Nucleus accumbens (tissue), 56 donors: ENCODE data around the gene MADD.
"Not testable (repeated sequence)": the region's sequence is repeated elsewhere in the genome, so short reads cannot be mapped to it uniquely, and the experiment has no call there.

Experiments used
- DNase-seq, 56 donors: peaks; one replicate each; lab custom pipeline; 2025; lab: John Stamatoyannopoulos, UW

Gene MADD

DNA sequence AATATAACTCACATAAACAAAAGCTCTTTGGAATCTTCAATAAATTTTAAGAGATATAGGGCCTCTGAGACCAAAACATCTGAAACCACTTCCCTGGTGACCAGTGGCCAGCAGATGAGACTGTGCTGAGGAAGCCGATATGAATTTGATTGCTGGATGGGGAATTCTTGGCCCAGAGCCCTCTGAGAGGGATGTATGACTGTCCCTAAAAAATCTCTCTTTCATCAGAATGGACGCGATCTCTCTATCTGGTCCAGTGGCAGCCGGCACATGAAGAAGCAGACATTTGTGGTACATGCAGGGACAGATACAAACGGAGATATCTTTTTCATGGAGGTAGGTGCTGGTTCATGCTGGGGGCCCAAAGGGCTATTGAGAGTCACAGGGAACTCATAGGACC lies 45.1 kb downstream of the MADD start:
- no peak for DNase-seq

DNA sequence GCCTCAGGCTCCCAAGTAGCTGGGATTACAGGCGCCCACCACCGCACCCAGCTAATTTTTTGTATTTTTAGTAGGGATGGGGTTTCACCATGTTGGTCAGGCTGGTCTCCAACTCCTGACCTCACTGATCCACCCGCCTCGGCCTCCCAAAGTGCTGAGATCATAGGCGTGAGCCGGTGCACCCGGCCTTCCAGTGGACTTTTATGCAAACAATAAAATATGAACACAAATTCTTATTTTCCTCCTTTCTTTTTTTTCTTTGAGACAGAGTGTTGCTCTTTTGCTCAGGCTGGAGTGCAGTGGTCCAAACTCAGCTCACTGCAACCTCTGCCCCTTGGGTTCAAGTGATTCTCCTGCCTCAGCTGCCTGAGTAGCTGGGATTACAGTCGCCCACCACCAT lies 46.6 kb downstream of the MADD start:
- DNase-seq, result not testable (repeated sequence)

DNA sequence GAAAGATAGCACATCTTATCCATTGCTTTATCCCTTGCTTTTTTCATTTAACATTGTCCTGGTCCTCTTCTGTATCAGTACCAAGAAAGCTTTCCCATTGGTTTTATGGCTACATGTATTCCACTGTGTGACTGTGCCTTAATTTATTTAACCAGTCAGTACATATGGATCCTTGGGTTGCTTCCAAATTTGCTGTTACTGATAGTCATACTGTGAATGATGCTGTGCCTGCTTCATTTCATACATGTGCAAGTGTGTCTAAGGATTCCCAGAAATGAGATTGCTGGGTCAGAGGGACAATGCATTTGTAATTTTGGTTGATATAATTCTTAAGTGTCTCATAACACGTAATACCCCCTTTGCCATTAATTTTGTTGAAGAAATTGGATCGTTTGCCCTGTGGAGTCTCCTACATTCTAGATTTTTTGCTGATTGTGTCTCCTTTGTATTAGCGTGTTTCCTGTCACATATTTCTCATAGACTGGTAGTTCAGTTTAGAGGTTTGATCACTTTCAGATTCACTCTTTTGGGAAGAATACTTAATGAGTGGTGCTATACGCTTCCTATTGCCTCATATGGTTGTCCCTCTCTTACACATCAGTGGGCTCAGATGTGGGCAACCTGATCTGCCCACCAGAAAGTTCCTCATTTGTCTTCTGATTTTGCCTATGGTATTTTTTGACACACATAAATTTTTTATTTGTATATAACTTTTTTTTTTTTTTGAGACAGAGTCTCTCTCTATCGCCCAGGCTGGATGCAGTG lies 47.3 kb downstream of the MADD start:
- no peak for DNase-seq

DNA sequence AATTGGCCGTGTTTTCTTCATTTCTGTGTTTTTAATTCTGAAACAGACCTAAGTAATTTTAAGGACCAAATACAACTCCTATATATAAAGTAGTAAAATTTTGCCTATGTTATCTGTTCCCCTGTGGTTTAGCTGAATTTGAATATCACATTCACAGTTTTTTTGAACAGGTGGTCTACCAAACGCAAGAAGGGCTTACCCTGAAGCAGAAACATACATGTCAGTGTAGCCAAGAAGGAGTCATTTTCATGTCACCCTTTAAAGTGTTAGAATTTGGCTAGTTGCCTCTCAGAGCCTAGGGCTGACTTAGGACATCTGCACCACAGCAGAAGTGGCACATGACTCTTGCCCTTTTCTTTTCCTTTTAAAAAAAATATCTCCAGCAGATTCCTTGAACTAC lies 48.2 kb downstream of the MADD start:
- DNase-seq, result no peak

DNA sequence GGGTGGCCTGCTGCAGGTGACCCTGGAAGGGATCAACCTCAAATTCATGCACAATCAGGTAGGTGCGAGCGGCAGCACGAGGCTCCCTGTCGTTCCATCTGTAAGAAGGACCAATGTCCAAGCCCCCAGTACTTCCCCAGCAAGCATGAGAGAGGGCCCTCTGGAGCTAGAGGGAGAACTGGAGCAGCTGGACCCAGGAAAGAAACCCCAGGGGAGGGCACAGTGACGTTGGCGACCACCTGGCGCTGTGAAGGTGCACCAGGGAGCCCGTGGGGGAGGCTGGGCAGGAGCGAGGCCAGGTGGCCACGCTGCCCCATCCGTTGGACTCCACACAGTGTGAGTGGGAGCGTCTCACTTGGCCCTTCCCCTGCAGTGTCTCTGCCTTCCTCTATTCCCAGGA lies 54.6 kb downstream of the MADD start:
- no peak for DNase-seq

DNA sequence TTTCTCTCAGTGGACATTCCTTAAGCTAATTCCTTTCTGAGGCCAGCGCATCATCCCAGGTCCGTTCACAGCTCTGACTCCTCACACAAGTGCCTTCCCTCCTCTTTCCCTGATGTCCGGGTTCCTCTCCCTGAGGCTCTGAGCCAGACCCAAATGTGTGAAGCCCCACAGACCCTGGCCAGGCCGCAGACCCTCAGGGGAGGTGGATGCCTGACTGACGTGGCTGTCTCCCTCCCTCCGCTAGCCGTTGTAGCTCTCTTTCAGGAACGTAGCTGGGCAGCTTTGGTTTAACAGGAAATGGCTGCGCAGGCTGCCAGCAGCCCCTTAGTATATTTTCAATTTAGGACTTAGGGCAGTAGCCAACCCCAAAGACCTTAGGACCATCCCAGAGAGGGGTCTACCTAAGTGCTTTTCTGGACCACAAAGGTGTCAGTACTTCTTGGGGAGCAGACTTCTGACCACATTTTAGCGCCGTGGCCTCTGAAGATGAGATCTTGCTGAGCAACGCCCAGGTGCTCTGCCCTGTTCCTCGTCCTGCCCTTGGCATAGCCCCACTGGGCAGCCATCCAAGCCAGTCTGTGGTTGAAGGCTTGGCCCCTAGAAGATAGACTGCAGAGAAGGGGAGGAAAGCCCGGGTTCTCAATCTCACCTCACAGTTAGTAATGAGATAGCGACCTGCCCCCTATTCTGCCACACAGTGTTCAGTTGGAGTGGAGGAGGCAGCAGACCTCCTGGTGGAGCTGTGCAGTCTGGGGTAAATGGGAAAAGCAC lies 55.5 kb downstream of the MADD start:
- DNase-seq, result no peak

DNA sequence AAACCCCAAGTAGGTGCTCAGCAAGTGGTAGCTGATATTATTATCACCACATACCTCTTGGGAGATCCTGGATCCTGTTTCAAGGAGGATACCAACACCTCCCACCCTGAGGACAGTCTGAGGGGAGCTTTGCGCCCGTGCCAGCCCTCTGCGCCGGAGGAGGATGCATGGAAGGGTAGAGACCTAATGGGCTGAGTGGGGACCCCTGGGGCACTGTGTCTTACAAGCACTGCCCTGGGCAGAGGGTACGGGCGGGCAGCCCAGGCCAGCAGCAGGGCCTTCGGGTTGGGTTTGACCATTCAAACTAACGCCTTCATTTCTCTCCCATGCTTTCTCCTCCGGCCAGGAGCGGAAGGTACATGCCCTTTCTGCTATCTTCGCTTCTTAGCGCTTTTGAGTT lies 56.3 kb downstream of the MADD start:
- DNase-seq, result no peak

DNA sequence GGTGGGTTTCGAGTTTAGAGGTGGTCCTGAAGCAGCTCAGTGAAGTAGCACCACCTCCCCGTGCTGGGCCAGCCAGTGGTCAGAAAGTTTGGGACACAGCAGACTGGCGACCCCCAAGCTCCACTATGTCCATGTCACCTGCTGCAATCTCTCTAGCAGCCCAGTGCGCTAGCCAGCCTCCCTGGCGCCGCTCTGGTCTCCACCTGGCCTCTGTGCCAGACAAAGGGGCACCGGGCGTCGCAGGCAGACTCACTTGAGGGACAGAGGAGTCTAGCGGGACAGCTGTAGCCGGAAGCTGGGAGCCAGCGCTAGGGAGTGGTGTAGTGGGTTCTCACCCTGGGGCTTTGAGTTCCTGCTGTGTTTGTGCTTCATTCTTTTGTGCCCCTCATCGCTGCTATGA lies 57.1 kb downstream of the MADD start:
- DNase-seq, result no peak

DNA sequence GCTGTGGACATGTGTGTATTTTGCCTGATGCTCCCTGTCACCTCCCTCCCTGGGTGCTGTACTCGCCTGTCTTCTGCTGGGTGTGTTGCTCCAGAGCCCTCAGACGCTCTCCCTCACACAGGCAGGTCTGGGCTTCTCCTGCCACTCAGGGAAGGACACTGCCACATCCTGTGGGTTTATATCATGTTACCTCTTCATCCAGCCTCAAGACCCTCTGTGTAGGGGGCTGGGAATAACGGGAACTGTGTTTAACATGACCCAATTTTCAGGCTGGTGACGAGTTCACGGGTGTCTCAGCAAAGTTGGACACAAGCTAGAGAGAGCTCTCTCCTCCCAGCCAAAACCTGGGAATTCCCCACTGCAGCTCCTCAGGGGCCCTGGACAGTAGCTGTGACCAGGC lies 58.0 kb downstream of the MADD start:
- DNase-seq, result no peak

DNA sequence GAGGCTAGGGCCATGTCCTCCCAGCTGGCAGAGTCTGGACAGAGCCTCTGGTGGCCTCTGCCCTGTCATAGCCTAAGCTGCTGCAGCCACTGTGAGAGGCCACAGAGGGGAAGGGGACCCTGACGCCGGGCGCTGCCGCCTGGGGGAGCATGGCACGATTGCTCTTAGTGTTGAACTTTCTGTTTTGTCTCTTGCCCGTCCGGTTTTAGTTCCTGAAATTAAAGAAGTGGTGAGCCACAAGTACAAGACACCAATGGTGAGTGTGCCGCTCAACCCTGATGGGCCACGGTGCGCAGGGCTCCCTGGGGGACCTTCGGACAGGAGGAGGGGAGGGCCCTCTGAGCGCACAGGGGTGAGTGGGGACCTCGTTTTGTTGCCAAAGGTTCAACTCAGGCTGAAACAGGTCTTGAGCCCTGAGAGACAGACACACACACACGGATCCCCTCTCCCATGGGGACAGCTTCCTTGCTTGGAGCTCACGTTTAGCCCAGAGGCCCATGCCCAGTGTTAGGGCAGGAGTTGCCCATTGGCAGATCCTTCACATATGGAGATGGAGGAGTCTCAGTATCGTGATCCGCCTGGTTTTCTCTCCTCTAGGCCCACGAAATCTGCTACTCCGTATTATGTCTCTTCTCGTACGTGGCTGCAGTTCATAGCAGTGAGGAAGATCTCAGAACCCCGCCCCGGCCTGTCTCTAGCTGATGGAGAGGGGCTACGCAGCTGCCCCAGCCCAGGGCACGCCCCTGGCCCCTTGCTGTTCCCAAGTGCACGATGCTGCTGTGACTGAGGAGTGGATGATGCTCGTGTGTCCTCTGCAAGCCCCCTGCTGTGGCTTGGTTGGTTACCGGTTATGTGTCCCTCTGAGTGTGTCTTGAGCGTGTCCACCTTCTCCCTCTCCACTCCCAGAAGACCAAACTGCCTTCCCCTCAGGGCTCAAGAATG lies 58.8 kb downstream of the MADD start:
- DNase-seq, result peak in 4 of 56 donors; percentile 6 to 23 (median 18)

DNA sequence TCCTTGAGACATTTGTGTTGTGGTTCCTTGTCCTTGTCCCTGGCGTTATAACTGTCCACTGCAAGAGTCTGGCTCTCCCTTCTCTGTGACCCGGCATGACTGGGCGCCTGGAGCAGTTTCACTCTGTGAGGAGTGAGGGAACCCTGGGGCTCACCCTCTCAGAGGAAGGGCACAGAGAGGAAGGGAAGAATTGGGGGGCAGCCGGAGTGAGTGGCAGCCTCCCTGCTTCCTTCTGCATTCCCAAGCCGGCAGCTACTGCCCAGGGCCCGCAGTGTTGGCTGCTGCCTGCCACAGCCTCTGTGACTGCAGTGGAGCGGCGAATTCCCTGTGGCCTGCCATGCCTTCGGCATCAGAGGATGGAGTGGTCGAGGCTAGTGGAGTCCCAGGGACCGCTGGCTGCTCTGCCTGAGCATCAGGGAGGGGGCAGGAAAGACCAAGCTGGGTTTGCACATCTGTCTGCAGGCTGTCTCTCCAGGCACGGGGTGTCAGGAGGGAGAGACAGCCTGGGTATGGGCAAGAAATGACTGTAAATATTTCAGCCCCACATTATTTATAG lies 59.6 kb downstream of the MADD start:
- DNase-seq, result no peak

DNA sequence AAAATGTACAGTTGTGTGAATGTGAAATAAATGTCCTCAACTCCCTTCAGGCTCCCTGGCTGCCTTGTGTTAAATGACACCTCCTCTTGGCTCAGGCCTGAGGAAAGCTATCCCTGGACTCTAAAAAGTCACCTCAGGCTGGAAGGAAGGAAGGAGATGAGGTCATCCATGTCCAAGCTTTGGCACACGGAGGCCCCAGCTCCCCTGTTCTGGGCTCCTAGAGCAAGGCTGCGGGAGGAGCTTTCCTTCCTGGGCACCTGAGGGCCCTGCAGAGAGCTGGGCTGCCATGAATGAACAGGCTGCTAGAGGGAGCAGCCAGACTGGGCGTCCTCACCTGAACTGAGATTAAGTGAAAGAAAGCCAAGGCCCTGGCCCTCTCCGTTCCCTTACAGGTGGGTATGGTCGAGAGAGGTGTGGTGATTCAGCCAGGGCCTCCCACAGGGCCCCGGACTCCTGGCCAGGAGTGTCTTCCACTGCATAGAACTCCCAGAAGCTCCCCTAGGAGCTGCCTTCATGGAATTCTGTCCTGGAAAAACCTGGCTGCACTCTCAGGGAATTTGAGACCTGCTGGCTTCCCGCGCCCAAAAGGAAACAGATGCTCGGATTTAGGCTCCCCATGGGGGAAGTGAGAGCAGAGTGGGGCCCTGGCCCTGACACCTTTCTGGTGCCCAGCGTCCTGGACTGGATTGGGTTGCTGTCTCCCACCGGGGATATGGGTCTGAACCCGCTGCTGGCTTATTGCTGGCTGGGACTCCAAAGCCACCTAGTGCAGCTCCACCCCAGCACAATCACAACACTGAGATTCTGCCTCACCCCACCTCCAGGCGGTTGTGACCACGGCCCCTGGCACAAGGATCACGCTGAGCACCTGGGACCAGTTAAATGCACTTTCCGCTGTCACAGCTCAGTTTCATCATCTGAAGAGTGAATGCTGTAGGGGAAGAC lies 60.3 kb downstream of the MADD start:
- DNase-seq, result no peak

DNA sequence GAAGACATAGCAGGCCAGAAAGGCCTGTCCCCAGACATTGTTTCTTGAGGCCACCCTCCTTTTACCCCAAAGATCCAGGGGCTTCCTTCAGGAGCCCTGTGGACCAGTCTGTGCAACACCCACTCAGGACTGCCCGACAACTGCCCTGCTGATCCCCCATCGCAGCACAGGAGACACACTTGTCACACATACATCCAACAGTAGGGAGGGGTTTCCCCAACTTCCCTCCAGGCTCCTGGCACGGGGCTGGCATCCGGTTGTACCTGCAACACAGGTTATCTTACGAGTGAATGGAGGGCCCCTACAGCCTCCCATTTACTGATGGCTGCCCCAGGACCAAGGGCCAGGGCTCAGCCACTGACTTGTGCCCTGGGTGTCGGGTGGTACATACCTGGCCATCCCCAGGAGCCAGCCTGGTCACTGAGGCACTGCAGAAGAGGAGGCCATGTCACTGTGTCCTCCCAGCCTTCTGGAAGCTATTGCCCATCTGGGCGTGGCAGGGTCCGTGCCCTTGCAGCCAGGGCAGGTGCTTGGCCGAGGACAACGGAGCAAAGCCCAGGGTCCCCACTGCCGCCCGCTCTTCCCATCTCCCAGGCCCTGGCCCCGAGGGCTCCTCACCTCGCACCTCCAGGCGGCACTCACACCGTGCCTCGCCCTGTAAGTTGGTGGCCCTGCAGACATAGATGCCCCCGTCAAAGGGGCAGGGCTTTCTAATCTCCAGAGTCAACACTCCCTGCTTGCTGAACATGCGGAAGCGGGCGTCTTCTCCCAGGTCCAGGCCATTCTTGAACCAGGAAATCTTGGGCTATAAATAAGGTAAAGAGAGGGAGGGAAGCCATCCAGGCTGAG lies 61.7 kb downstream of the MADD start:
- no peak for DNase-seq

DNA sequence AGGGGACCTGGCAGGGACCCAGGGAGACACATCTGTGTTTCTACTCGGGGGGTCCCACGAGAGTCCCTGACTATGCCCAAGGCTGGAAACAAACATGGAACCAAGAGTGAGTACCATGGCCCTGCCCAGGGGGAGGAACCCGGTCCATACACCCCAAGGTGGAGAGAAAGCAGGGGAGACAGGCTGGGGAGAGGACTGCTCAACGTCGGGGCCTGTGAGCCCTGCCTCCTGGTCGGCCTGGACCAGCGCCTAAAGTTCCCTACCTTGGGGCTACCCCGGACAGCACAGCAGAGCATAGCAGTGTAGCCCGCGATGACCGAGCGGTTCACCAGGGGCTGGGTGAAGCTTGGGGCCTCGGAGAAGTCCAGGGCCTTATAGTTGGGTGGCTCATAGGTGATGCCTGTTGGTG lies 62.4 kb downstream of the MADD start:
- DNase-seq, result no peak

DNA sequence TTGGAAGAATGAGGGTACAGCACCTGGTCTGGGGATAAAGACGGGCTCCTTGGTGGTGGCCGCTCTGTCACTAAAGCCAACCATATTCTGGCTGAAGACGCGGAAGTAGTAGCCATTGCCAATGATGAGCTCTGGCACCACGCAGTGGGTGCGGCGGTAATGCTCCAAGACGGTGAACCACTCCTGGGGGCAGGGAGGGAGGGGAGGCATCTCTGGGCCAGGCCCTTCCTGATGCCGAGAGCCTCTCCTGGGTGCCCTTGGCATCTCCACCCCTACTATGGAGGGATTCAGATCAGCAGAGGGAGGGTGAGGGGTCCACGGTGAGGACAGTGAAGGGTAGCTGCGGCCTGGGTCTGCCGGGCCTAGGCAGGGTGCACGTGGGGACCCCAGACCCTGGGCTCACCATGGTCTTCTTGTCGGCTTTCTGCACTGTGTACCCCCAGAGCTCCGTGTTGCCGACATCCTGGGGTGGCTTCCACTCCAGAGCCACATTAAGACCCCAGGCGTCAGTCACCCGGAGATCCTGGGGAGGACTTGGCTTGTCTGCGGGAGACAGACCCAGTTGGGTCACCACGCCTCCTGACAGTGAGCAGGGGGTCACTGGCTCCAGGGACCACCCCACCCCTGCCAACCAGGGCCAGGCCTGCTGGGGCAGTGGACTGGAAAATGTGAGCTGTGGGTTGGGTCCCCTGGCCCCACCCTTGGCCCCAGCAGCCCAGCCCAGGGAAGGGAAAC lies 63.0 kb downstream of the MADD start:
- DNase-seq, result no peak

DNA sequence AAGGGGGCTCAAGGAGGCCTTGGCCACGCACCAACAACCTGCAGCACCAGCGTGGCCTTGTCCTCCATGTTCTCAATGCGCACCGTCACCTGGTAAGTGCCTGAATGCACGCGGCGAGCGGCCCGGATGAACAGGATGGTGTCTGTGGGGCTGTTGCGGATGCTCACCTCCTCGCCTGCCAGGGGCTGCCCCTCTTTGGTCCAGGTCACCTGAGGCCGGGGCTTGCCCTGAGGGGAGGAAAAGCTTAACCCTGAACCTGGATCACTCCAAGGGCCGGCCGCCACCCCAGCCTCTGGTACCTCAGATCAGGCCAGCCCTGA lies 63.6 kb downstream of the MADD start:
- no peak for DNase-seq

DNA sequence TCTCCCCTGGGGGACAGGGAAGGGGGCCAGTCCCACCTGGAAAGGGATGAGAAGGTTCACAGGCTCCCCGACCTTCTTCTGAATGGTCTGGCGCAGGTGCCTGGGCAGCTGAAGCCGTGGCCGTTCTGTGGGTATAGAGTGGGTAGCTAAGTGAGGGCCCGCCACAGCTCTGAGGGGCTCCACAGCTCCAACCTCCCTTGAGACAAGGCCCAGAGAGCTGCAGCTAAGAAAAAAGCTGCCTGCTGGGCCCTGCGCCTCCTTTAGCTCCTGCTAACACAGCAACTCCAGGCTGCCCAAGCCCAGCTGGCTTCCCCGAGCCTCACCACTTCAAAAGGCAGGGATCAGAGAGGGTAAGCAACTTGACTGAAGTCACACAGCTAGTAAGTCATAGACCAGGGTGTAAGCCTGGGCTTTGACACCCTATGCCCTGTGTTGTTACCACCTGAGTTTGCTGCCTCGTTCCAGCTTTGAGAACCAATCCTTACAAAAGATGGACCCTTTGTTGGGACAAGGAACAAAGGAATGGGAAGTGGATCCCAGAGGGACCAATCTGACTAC lies 64.0 kb downstream of the MADD start:
- DNase-seq, result no peak
